ENCODE measurements around the gene ALOX5. TPM values are rescaled to one million over a fixed set of nuclear protein-coding genes. Genes with fewer than 3 reads are reported as not detected.

Gene ALOX5
- total RNA-seq, 2 experiments from 2014 or later = 0.62 to 0.96 TPM

DNA sequence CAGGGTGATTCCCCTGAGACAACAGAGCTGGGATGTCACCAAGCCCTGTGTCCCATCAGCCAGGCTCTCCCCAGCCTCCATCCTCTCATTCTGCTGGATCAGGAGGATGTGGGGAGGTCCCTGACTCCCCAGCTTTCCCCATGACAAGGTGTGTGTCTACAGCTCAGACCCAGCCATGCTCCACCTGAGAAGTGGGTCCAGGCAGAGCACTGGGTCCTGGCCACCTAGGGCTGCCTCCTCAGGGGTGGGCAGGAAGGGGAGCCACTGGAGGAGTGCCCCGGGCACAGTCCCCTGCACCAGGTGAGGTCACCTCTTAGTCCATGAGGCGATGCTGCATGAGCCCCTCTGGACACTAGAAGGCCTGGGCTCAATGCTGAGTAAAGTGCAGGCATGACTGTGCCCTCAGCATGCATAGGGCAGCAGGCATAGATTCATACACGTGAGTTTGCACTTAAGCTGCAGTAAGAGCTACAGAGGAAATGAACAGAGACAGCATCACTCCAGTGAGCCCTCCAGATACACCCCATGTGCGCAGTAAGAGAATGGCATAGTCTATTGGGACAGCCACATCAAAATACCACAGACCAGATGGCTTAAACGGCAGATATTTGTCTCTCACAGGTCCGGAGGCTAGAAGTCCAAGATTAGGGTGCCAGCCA is 48.3 kb downstream of the ALOX5 start:
- no peaks in the 10 kb centered on the region for H3K9me3 Mint-ChIP-seq
- no peak for DNase-seq
- H3K27ac Mint-ChIP-seq = no peak overlapping the region
- no peaks in the 10 kb centered on the region for H3K36me3 Mint-ChIP-seq
- no peaks in the 10 kb centered on the region for H3K27me3 Mint-ChIP-seq
- H3K4me3 Mint-ChIP-seq = no peak overlapping the region
- peaks cover 50% of the 10 kb centered on the region for H3K4me1 Mint-ChIP-seq

DNA sequence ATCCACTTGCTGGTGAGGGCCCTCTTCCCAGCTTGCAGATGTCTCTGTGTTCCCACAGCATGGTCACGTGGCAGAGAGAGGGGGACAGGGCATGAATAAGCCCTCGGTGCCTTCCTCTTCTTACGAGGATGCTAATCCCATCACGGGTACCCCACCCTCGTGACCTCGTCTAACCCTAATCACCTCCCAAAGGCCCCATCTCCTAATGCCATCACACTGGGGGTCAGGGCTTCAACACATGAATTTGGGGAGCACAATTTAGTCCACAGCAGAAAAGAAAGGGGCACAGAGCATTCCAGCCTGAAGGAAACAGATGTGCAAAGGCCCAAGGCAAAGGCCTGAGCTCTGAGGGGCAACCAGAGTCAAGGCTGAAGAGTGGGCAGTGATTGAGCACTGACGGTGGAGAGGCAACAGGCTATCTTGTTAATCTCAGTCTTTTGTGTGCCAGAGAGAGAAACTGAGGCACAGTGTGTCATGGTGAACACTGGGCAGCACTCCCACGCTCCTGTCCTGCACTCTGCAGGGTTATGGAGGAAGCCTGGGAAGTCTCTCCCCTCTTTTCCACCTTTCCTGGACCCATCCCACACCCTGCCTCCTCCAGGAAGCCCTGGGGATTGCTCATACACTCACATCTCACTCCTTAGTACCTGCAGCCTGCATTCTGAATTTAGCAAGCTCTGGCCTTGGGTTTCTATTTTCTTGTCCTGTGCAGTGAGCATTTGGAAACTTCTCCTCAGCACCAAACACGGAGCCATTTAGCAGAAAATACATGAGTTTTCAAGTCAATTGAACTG is 49.0 kb downstream of the ALOX5 start:
- no peak for DNase-seq
- no peaks in the 10 kb centered on the region for H3K9me3 Mint-ChIP-seq
- no peaks in the 10 kb centered on the region for H3K27me3 Mint-ChIP-seq
- peaks cover 50% of the 10 kb centered on the region for H3K4me1 Mint-ChIP-seq
- H3K4me3 Mint-ChIP-seq = no peak overlapping the region
- H3K36me3 Mint-ChIP-seq = no peaks in the 10 kb centered on the region
- H3K27ac Mint-ChIP-seq = no peak overlapping the region

DNA sequence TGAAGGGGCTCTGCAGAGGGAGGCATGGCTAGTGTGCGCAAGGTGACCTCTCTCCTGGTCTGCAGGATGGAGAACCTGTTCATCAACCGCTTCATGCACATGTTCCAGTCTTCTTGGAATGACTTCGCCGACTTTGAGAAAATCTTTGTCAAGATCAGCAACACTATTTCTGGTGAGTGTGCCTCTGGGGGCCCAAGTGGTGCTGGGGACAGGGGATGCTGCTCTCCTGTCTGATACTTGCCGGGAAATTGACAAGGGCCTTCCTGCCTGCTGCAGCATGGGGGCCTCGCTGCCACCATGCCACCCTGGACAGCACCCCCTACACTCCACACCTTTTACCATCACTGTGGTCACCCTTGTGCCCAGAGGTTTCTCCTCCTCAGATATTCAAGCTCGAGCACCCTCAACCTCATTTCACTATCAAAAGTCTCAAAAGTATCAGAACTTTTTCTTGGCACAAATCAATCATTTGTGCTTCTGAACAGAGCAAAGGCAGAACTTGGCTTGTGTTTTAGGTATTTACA is 50.0 kb downstream of the ALOX5 start:
- Mint-ChIP-seq H3K9me3 (no peaks in the 10 kb centered on the region), H3K36me3 (no peaks in the 10 kb centered on the region), H3K4me1 (peaks cover 45% of the 10 kb centered on the region), H3K27ac (no peak overlapping the region), H3K4me3 (no peak overlapping the region), H3K27me3 (no peaks in the 10 kb centered on the region)
- no peak for DNase-seq

DNA sequence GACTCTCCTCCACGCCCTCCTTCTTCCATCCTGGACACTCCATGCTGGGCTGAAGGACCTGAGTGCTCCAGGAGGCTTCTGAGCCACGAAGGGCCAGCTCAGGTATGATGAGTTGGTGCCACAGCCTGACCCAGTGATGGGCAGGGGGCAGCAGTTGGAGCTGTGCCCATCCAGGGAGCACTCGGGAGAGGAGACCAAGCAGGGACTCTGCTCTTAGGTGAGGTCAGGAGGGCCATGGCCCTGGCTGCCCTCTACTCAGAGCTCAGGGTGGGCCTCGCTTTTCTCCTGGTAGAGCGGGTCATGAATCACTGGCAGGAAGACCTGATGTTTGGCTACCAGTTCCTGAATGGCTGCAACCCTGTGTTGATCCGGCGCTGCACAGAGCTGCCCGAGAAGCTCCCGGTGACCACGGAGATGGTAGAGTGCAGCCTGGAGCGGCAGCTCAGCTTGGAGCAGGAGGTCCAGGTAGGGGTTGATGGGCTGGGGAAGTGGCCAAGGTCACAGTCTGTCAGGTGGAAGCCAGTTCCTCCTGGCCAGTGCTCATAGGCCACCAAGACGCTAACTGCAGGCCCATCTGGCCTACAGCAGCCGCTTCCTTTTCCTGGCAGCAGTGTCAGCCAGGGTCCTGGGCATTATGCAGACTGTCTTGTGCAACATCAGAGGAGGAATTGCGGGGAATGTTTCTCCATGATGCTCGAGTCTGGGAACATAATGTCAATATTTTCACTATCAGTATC is 50.8 kb downstream of the ALOX5 start:
- Mint-ChIP-seq H3K4me1 (peaks cover 40% of the 10 kb centered on the region), H3K4me3 (no peak overlapping the region), H3K9me3 (no peaks in the 10 kb centered on the region), H3K27me3 (no peaks in the 10 kb centered on the region), H3K27ac (no peak overlapping the region), H3K36me3 (no peaks in the 10 kb centered on the region)
- no peak for DNase-seq

DNA sequence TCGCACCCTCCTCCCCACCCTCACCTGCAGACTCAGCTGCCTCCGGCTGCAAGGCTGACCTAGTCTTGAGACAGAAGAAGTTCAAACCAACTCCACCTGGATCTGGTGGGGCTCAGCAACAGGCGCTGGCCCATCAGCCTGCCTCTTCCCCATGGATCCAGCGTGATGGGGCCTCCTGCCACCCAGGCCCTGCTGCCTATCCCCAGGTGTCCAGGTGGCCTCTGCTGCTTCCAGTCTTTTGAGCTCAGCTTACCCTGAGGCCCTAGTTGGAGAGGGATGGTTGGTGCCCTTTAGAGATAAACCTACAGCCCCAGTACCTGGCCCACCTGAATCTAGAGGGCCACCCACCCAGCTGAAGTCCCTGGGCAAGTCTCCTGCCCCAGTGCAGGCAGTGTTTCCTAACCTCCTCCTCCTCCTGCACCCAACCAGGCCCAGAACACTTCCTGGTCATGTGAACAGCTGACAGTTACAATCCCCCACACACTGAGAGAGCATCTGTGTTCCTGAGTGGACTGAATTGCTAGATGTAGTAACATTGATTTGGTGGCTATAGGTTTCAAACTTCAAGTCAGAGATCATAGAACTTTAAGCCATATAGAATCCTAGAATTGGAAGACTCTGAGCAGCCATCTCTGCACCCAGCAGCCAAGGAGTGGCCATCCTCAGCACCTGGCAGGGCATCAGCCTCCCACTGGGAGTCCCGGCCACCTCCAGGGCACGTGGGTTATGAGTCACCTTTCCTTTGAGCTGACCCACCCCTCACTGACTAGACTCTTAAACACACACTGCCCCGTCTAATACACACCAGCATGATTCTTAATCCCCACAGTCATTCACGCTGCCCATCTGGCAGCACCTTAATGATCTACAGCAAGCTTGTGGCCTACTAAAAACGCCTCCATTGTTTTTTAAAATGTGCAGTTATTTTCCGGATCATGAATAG is 51.9 kb downstream of the ALOX5 start:
- peaks cover 31% of the 10 kb centered on the region for H3K4me1 Mint-ChIP-seq
- DNase-seq = no peak
- no peaks in the 10 kb centered on the region for H3K27me3 Mint-ChIP-seq
- no peak overlapping the region for H3K27ac Mint-ChIP-seq
- no peaks in the 10 kb centered on the region for H3K36me3 Mint-ChIP-seq
- H3K9me3 Mint-ChIP-seq = no peaks in the 10 kb centered on the region
- no peak overlapping the region for H3K4me3 Mint-ChIP-seq

DNA sequence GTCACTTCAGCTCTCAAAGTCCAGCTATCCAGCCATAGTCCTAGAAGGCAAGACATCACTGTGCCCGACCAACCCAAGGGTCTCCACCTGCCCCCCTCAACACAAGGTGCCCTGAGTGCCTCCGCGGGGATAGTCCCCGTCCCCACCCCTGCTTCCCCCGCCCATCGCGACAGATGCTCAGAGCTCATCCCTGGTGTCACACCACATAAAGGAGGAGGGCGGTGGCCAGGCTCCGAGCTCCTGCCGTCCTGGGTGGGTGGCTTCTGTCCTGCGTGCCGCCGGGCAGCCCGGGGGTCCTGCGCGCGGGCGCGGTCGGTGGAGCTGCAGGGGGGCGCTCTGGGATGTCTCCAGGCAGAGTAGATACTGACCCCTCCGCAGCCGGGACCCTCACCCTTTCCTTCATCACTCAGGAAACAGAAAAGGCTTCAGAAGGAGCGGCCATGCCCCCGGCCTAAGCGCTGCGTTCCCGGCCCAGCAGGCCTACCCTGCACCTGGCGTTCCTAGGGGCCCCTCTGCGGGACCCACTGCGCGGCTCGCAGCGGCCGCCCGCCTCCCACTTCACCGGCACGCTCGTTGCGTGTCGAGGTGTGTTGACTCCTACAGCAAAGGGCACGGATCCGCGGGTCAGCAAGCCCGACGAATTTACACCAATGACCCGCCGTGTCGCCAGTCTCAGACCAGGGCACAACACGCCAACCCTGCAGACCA is 53.4 kb downstream of the ALOX5 start:
- Mint-ChIP-seq H3K27me3 (no peaks in the 10 kb centered on the region), H3K4me3 (no peak overlapping the region), H3K4me1 (peaks cover 18% of the 10 kb centered on the region), H3K27ac (no peak overlapping the region), H3K9me3 (no peaks in the 10 kb centered on the region), H3K36me3 (no peaks in the 10 kb centered on the region)
- no peak for DNase-seq

DNA sequence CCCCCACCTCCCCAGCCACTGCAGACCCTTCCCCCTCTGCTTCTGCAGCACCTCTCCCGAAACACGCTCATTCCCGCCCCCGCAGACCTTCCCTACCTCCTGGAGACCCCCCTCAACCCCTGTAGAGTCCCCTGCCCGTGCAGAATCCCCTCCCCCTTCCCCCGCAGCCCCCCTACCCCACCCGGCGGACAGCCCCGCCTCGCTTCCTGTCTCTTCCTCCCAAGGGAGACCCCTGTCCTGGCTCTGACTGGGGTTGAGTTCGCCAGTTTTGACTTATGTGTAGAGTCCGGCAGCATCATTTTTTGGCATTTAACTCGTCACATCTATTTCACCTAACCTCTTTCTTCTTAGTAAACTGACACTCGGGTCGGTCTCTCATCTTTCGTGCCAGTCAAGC is 54.0 kb downstream of the ALOX5 start:
- Mint-ChIP-seq H3K9me3 (no peaks in the 10 kb centered on the region), H3K4me3 (no peak overlapping the region), H3K4me1 (peaks cover 18% of the 10 kb centered on the region), H3K27ac (no peak overlapping the region), H3K27me3 (no peaks in the 10 kb centered on the region), H3K36me3 (no peaks in the 10 kb centered on the region)
- no peak for DNase-seq

DNA sequence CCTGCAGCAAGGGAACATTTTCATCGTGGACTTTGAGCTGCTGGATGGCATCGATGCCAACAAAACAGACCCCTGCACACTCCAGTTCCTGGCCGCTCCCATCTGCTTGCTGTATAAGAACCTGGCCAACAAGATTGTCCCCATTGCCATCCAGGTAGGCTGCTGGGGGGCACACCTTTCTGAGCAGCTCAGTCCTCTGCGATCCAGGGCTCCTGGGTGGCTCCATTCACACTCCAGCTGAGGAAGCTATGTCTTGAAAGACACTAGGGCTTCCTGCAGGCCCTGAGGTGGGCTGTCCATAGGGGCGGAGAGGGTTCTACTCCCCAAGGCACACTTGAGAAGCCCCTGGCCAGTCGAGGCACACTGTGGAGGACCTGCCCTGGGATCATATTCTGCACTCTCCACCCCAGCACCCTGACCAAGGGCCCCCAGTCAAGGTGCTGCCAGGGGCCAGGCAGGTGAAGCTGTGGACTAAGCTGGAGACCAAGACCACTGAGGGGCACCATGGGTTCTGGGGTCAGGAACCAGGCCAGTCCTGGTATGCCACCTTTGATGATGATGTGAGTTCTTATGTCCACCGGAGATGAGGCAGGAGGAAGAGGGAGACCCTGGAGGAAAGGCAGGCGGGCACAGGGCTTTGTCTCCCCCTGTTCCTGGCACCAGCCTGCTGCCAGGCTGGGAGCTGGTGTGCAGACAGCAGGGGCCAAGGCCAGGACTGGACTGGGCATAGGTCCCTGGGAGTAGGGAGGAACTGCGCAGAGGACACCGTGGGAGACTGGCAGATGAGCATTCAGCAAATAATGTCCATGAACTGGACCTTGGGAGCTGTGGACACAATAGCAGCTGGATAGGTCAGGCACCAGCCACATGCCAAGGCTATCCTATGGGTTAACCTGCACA is 54.8 kb downstream of the ALOX5 start:
- Mint-ChIP-seq H3K27me3 (no peaks in the 10 kb centered on the region), H3K9me3 (no peaks in the 10 kb centered on the region), H3K4me1 (peaks cover 27% of the 10 kb centered on the region), H3K27ac (no peak overlapping the region), H3K4me3 (no peak overlapping the region), H3K36me3 (no peaks in the 10 kb centered on the region)
- DNase-seq = no peak

DNA sequence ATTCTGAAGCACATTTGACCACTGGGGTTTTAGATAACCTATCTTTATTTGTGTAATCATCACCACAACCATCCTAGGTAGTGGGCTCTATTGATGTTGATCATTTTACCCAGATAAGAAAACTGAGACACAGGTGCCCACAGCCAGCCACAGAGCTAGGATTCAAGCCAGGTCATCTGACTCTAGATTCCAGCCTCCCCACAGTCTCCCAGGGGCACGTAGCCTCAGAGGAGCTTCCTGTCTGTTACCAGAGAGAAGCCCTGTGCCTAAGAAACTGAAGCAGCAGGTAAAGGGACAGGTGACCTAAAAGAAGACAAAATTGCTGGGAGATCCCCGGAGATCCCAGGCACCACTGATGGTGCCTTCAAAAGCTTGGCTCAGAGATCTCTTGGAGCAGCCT is 55.8 kb downstream of the ALOX5 start:
- Mint-ChIP-seq H3K4me3 (no peak overlapping the region), H3K36me3 (no peaks in the 10 kb centered on the region), H3K27ac (no peak overlapping the region), H3K9me3 (no peaks in the 10 kb centered on the region), H3K4me1 (peaks cover 34% of the 10 kb centered on the region), H3K27me3 (no peaks in the 10 kb centered on the region)
- no peak for DNase-seq

DNA sequence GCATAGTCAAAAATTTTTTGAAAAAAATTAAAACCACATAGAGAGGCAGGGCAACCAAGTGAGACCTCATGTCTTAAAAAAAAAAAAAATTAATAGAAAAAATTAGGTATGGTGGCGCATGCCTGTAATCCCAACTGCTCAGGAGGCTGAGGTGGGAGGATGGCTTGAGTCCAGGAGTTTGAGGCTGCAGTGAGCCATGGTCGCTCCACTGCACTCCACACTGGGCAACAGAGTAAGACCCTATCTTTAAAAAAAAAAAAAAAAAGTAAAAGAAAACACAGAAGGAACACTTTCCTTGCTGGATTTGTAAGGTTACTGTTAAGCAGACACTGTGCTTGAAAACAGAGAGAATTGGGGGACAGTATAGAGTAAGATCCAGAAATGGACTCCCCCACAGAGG is 58.1 kb downstream of the ALOX5 start:
- no peak overlapping the region for H3K27ac Mint-ChIP-seq

DNA sequence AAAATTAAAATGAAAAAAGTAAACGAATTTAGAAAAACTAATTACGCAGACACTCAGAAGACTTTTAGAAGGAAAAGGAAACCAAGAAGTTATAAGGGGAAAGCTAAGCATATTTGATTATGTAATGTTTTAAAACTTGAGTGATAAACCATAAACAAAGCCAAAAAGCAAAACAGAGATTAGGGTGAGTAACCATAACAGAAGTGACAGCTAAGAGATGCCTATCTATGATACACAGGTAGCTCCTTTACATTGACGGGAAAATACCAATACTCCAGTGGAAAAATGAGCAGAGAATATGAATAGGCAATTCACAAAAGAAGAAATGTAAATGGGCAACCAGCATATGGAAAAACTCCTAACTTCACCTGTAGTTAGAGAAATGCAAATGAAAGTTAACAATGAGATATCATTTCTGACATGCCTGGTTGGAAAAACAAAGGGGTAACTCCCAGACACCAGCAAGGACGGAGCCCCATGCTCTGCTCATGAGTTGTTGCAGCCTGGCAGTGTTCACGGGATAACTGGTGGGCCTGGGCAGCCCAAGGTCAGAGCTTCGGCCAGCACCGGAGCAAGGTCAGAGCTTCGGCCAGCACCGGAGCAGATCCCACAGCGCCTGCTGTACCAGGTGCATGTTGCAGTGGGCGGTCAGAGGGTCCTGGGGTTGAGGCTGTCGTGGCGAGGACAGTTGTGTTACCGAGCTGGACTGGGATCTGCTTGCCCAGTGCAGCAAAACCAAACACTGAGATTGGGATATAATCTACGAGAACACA is 58.9 kb downstream of the ALOX5 start:
- H3K9me3 Mint-ChIP-seq = no peaks in the 10 kb centered on the region
- no peaks in the 10 kb centered on the region for H3K36me3 Mint-ChIP-seq
- DNase-seq = no peak
- H3K27me3 Mint-ChIP-seq = no peaks in the 10 kb centered on the region
- peak overlapping the region; percentile 76 for H3K27ac Mint-ChIP-seq
- H3K4me1 Mint-ChIP-seq = peaks cover 23% of the 10 kb centered on the region
- H3K4me3 Mint-ChIP-seq = no peak overlapping the region

More for the DNA sequence above, 58.1 kb downstream of the ALOX5 start:
- no peaks in the 10 kb centered on the region for H3K9me3 Mint-ChIP-seq
- no peak for DNase-seq
- H3K27me3 Mint-ChIP-seq = no peaks in the 10 kb centered on the region
- no peaks in the 10 kb centered on the region for H3K36me3 Mint-ChIP-seq
- no peak overlapping the region for H3K4me3 Mint-ChIP-seq
- peaks cover 23% of the 10 kb centered on the region for H3K4me1 Mint-ChIP-seq

DNA sequence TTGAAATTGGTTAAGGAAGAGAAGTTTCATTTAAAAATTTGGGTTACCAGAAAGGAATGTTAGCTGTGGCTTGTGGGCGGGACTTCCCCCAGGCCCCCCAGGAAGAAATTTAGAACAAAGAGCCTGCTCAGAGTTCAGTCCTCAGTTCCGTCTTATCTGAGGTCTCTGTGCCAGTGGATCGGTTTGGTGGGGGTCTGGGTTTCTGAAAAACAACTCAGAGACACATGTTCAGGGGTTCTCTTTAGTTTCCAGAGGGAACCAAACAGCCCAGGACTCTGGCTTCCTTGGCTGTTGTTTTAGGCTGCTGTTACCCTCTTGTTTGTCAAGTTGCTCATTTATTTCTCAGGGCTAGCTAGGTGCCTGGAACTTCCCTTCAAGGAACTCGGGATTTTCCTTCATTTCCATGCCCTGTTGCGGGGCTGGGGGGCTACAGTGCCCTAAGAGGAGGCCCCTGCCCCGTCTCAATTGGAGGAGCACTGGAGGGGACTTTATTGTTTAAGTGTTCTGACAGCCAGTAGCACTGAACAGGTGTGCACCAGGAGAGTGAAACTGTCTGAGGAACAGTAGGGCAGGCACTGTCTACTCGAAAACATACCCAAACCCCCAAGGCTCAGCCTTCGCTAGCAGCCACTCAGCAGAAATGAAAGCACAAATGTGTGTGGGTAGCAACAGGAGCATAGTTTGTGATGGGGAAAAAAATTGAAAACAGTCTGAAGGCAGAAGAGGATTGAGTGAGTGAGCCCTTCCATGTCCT is 59.9 kb downstream of the ALOX5 start:
- Mint-ChIP-seq H3K4me3 (peak overlapping the region; percentile 36), H3K4me1 (peaks cover 23% of the 10 kb centered on the region), H3K27me3 (no peaks in the 10 kb centered on the region), H3K9me3 (no peaks in the 10 kb centered on the region), H3K36me3 (no peaks in the 10 kb centered on the region), H3K27ac (peak overlapping the region; percentile 76)
- DNase-seq = no peak
